GM23248 (cell line): ENCODE measurements around the gene DGKG. TPM values are rescaled to one million over a fixed set of nuclear protein-coding genes. Genes with fewer than 3 reads are reported as not detected.

Experiments used
- DNase-seq: peaks from one replicate; pipeline ENCODE4 v3.0.0-alpha.2; 2015
- H2AFZ ChIP-seq: fragments of 200-600 bp; sonication (generic); 2 replicates; pipeline ENCODE4 v1.6.1; 2016; ENCODE audit warnings: antibody characterized with exemption
- H3F3A ChIP-seq: fragments of 200-600 bp; sonication (generic); 2 replicates; pipeline ENCODE4 v1.6.1; 2016; ENCODE audit warnings: mild to moderate bottlenecking, antibody characterized with exemption, mixed run types; ENCODE audit not compliant: insufficient read depth
- H3K27ac ChIP-seq: fragments of 200-600 bp; sonication (generic); 2 replicates; pipeline ENCODE4 v1.5.1; 2016; ENCODE audit warnings: mild to moderate bottlenecking
- H3K27me3 ChIP-seq: fragments of 200-600 bp; sonication (generic); replicated peaks from 2 replicates; pipeline ENCODE4 v1.6.1; 2016; ENCODE audit warnings: mild to moderate bottlenecking; ENCODE audit not compliant: insufficient read depth
- H3K36me3 ChIP-seq: fragments of 200-600 bp; sonication (generic); 2 replicates; pipeline ENCODE4 v1.6.1; 2016; ENCODE audit warnings: low read depth, mild to moderate bottlenecking
- H3K4me1 ChIP-seq: fragments of 200-600 bp; sonication (generic); 2 replicates; pipeline ENCODE4 v1.6.1; 2016; ENCODE audit warnings: mild to moderate bottlenecking; ENCODE audit not compliant: insufficient read depth
- H3K4me2 ChIP-seq: fragments of 200-600 bp; sonication (generic); one replicate; pipeline ENCODE4 v1.6.1; 2016; ENCODE audit warnings: mild to moderate bottlenecking; ENCODE audit not compliant: unreplicated experiment
- H3K4me3 ChIP-seq: fragments of 200-600 bp; sonication (generic); 2 replicates; pipeline ENCODE4 v1.5.1; 2016; ENCODE audit warnings: mild to moderate bottlenecking
- H3K79me2 ChIP-seq: fragments of 200-600 bp; sonication (generic); 2 replicates; pipeline ENCODE4 v1.6.1; 2016; ENCODE audit warnings: mild to moderate bottlenecking; ENCODE audit not compliant: insufficient read depth
- H3K9ac ChIP-seq: fragments of 200-600 bp; sonication (generic); 2 replicates; pipeline ENCODE4 v1.6.1; 2016; ENCODE audit warnings: mild to moderate bottlenecking
- H3K9me2 ChIP-seq: fragments of 200-600 bp; sonication (generic); 2 replicates; pipeline ENCODE4 v1.6.1; 2016; ENCODE audit warnings: mixed run types, mild to moderate bottlenecking, moderate library complexity; ENCODE audit not compliant: insufficient read depth
- H3K9me3 ChIP-seq: fragments of 200-600 bp; sonication (generic); one replicate; pipeline ENCODE4 v1.6.1; 2017; ENCODE audit warnings: low read depth
- H4K20me1 ChIP-seq: fragments of 200-600 bp; sonication (generic); 2 replicates; pipeline ENCODE4 v1.6.0; 2016; ENCODE audit not compliant: insufficient read depth
- EZH2 ChIP-seq: fragments of 200-600 bp; sonication (generic); IDR thresholded peaks from 2 replicates; pipeline ENCODE4 v1.6.1; 2018; ENCODE audit warnings: antibody characterized with exemption, mild to moderate bottlenecking; ENCODE audit not compliant: insufficient read depth, poor library complexity, severe bottlenecking
- EZH2phosphoT487 ChIP-seq: fragments of 200-600 bp; sonication (generic); IDR thresholded peaks from 2 replicates; pipeline ENCODE4 v1.6.1; 2018; ENCODE audit warnings: antibody characterized with exemption, moderate library complexity, mild to moderate bottlenecking, low read depth; ENCODE audit not compliant: insufficient read depth
- WGBS, 2 experiments: methylation state at CpG; one replicate each; pipeline ENCODE4 v1.1.6; 2015 to 2017; ENCODE audit warnings: low lambda C conversion rate in 2 of 2, low coverage in 1 of 2; ENCODE audit errors: missing lambda C conversion rate in 2 of 2; 5-methylcytosine and 5-hydroxymethylcytosine counted together
- in situ Hi-C: fragments of 300-500 bp; cut with MboI; formaldehyde crosslinking; loops from 2 replicates; pipeline ENCODE4 v1.15.0; 2020
- polyA plus RNA-seq: library from polyadenylated mRNA; unstranded; fragments of >200 nt; fragmentation: Nextera tagmentation; extraction: Ambion mirVana; gene quantifications from 2 replicates; pipeline ENCODE4 v1.2.1, GENCODE V29; 2016
- total RNA-seq: library from RNA; depleted of rRNA; stranded (reverse); fragments of >200 nt; shearing (Covaris generic); gene quantifications from 2 replicates; pipeline ENCODE4 v1.2.3, GENCODE V29; 2014

DGKG gene
- total and polyA plus RNA-seq, 2 experiments from 2014 or later, result not detected

DNA sequence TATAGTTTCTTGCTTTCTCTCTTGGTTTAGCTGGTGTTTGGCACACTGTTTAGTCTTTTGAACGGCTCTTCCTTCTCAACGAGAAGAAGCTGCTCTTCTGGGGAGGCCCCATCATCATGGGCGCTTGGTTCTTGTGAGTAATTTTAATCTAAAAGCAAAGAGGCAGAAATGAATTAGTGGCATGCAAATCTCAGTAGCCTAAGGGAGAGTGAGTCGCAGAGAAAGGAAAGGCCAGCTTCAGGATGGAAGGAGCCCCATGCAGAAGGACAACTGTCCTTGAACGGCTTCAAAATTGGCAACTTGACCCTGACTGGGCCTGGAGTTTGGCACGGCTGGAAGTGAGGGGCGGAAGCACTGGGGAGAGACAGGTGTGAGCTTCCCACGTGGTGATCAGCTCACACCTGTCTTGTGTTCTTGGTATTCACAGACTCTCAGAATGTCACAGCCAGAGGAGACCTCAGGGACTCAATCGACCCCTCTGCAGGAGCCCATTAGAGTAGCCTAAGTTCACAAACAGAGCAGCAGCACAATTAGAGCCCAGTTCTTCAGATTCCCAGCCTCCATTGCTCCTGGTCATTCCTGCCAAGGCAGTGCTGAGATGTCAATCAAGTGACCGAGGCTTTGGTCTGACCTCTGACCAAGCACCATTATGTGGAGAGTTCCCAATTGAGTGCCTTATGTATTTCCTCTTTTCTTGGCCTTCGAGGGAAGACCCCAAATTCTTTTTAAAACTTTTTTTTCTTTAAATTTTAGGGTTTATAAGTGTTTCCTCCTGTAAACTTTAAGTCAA is 211.8 kb downstream of the DGKG start:
- Histone ChIP-seq H3K27me3 (peaks cover 23% of the 10 kb centered on the region; the same call in 1 of the 2 replicates), H2AFZ (no peak overlapping the region), H3K9me3 (no peaks in the 10 kb centered on the region), H3F3A (no peaks in the 10 kb centered on the region), H3K9ac (no peak overlapping the region), H3K4me1 (no peaks in the 10 kb centered on the region), H3K79me2 (no peaks in the 10 kb centered on the region), H3K9me2 (no peaks in the 10 kb centered on the region), H3K27ac (no peak overlapping the region), H3K4me2 (no peak overlapping the region), H3K4me3 (no peak overlapping the region), H4K20me1 (no peaks in the 10 kb centered on the region), H3K36me3 (no peaks in the 10 kb centered on the region)
- no peak for DNase-seq
- in situ Hi-C loops, result no loop called here
- TF ChIP-seq EZH2phosphoT487, result no peak
- no peak for TF ChIP-seq EZH2
- WGBS, 2 experiments, result 36 to 39% methylated on average over 11 of the region's 11 CpGs

GRCh38 chr3:186149319-186149960 is 212.6 kb downstream of the DGKG start:
- Histone ChIP-seq H3K4me2 (no peak overlapping the region), H3K9me2 (no peaks in the 10 kb centered on the region), H3K4me3 (no peak overlapping the region), H3K4me1 (no peaks in the 10 kb centered on the region), H3K27me3 (peaks cover 24% of the 10 kb centered on the region; the same call in 1 of the 2 replicates), H3K9me3 (no peaks in the 10 kb centered on the region), H2AFZ (no peak overlapping the region), H3K27ac (no peak overlapping the region), H3K36me3 (no peaks in the 10 kb centered on the region), H3K79me2 (no peaks in the 10 kb centered on the region), H3F3A (no peaks in the 10 kb centered on the region), H4K20me1 (no peaks in the 10 kb centered on the region), H3K9ac (no peak overlapping the region)
- WGBS, 2 experiments, result 69 to 73% methylated on average over 15 of the region's 15 CpGs
- DNase-seq, result no peak
- in situ Hi-C loops, result no loop called here
- TF ChIP-seq EZH2phosphoT487, result no peak
- no peak for TF ChIP-seq EZH2

DNA sequence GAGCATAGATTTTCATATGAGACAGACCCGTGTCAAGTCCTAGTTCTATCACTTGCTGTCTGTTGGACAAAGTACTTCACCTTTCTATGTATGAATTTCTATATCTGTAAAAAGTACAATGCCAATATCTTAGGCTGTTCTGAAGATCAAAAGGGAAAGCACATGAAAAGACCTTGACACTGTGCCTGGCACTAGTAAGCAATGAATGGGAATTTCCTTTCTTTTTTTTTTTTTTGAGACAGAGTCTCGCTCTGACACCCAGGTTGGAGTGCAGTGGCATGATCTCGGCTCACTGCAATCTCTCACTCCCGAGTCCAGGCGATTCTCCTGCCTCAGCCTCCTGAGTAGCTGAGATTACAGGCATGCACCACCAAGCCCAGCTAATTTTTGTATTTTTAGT is 217.8 kb downstream of the DGKG start:
- DNase-seq, result no peak
- Histone ChIP-seq H3K36me3 (no peaks in the 10 kb centered on the region), H4K20me1 (no peaks in the 10 kb centered on the region), H3K27me3 (peaks cover 21% of the 10 kb centered on the region), H3K4me3 (no peak overlapping the region), H3K27ac (no peak overlapping the region), H3F3A (no peaks in the 10 kb centered on the region), H3K4me2 (no peak overlapping the region), H3K79me2 (no peaks in the 10 kb centered on the region), H3K9me3 (no peaks in the 10 kb centered on the region), H3K9me2 (no peaks in the 10 kb centered on the region), H2AFZ (no peak overlapping the region), H3K9ac (no peak overlapping the region), H3K4me1 (no peaks in the 10 kb centered on the region)
- TF ChIP-seq EZH2 (no peak), EZH2phosphoT487 (no peak)
- WGBS, 2 experiments, result 43 to 48% methylated on average over 5 of the region's 5 CpGs
- in situ Hi-C loops, result no loop called here

- Histone ChIP-seq H3K9me3 (no peaks in the 10 kb centered on the region), H3K9me2 (no peaks in the 10 kb centered on the region), H3K36me3 (no peaks in the 10 kb centered on the region), H3K4me2 (no peak overlapping the region), H3K4me1 (no peaks in the 10 kb centered on the region), H3K27ac (no peak overlapping the region), H3F3A (no peaks in the 10 kb centered on the region), H3K9ac (no peak overlapping the region), H3K27me3 (peaks cover 21% of the 10 kb centered on the region), H4K20me1 (no peaks in the 10 kb centered on the region), H3K79me2 (no peaks in the 10 kb centered on the region), H3K4me3 (no peak overlapping the region), H2AFZ (no peak overlapping the region)
- in situ Hi-C loops, result no loop called here
- DNase-seq, result no peak
- TF ChIP-seq EZH2 (no peak), EZH2phosphoT487 (no peak)
- WGBS, 2 experiments, result 9 to 11% methylated on average over 1 of the region's 1 CpG
Observed at GRCh38 chr3:186143250-186143649, 218.8 kb downstream of the DGKG start.
